IMR-90 (cell line): Measurements from ENCODE around the gene KMT2A. TPM values are rescaled to one million over a fixed set of nuclear protein-coding genes. Genes with fewer than 3 reads are reported as not detected.

Experiments used
- ATAC-seq: fragments of 200-7000 bp; cut with Tn5 transposase; 2 replicates; pipeline ENCODE4 v1.9.1; 2020; ENCODE audit warnings: low read depth, mild to moderate bottlenecking, moderate library complexity
- BruUV-seq: library from RNA; stranded (reverse); fragments of 400-500 nt; replicated peaks from 2 replicates; lab custom pipeline; 2021; lab: Mats Ljungman, UMichigan
- CTCF ChIA-PET: fragments of 300-600 bp; formaldehyde crosslinking; extraction: SDS; loops from one replicate; lab custom pipeline; 2021; ENCODE audit warnings: antibody characterized with exemption; lab: Yijun Ruan, JAX
- POLR2A ChIA-PET: fragments of 300-600 bp; sonication (Branson Sonifier 250); formaldehyde crosslinking; loops from one replicate; lab custom pipeline; 2022; ENCODE audit warnings: antibody characterized with exemption; ENCODE audit not compliant: unreplicated experiment; lab: Charles Lee
- DNase-seq: peaks from one replicate; pipeline ENCODE4 v3.0.0; 2013
- H2AFZ ChIP-seq: replicated peaks from 2 replicates; pipeline ENCODE3; 2013; ENCODE audit warnings: low read length, mild to moderate bottlenecking; ENCODE audit not compliant: poor library complexity
- H2AK5ac ChIP-seq: 2 replicates; pipeline ENCODE4 v1.6.1; 2013; ENCODE audit warnings: low read depth, low read length, inconsistent platforms
- H2AK9ac ChIP-seq: replicated peaks from 2 replicates; pipeline ENCODE3; 2013; ENCODE audit warnings: mild to moderate bottlenecking, low read depth, low read length, moderate library complexity; ENCODE audit not compliant: poor library complexity
- H2BK120ac ChIP-seq: 2 replicates; pipeline ENCODE4 v1.6.1; 2013; ENCODE audit warnings: low read depth, low read length, inconsistent platforms
- H2BK15ac ChIP-seq: 3 replicates; pipeline ENCODE4 v1.6.1; 2013; ENCODE audit warnings: low read depth, low read length, inconsistent platforms
- H2BK20ac ChIP-seq: 2 replicates; pipeline ENCODE4 v1.6.1; 2013; ENCODE audit warnings: low read depth, mild to moderate bottlenecking, inconsistent platforms, low read length, moderate library complexity
- H2BK5ac ChIP-seq: 2 replicates; pipeline ENCODE4 v1.6.1; 2013; ENCODE audit warnings: mild to moderate bottlenecking, low read depth, low read length, inconsistent platforms; ENCODE audit not compliant: poor library complexity, severe bottlenecking
- H3K14ac ChIP-seq: replicated peaks from 2 replicates; pipeline ENCODE4 v1.6.1; 2013; ENCODE audit warnings: low read depth, low read length, inconsistent platforms
- H3K18ac ChIP-seq: 2 replicates; pipeline ENCODE4 v1.6.1; 2013; ENCODE audit warnings: low read depth, low read length, control low read depth
- H3K23ac ChIP-seq: 2 replicates; pipeline ENCODE4 v1.6.1; 2013; ENCODE audit warnings: low read depth, low read length, inconsistent platforms
- H3K27ac ChIP-seq: 2 replicates; pipeline ENCODE4 v1.5.1; 2013; ENCODE audit warnings: mild to moderate bottlenecking, control low read depth, low read length; ENCODE audit not compliant: insufficient read depth
- H3K27me3 ChIP-seq: 2 replicates; pipeline ENCODE4 v1.6.1; 2013; ENCODE audit warnings: low read length; ENCODE audit not compliant: control insufficient read depth, insufficient read depth
- H3K36me3 ChIP-seq: 2 replicates; pipeline ENCODE4 v1.6.1; 2013; ENCODE audit warnings: low read length, mixed read lengths; ENCODE audit not compliant: control insufficient read depth, insufficient read depth
- H3K4ac ChIP-seq: 2 replicates; pipeline ENCODE4 v1.6.1; 2013; ENCODE audit warnings: low read depth, low read length, inconsistent platforms
- H3K4me1 ChIP-seq: 2 replicates; pipeline ENCODE4 v1.6.1; 2013; ENCODE audit warnings: low read length, mixed read lengths; ENCODE audit not compliant: control insufficient read depth, insufficient read depth
- H3K4me2 ChIP-seq: 2 replicates; pipeline ENCODE4 v1.6.1; 2013; ENCODE audit warnings: low read depth, mild to moderate bottlenecking, control low read depth, low read length, moderate library complexity
- H3K4me3 ChIP-seq: 2 replicates; pipeline ENCODE4 v1.5.1; 2013; ENCODE audit warnings: low read depth, mild to moderate bottlenecking, control low read depth, low read length, moderate library complexity; ENCODE audit not compliant: insufficient read depth
- H3K56ac ChIP-seq: 2 replicates; pipeline ENCODE4 v1.6.1; 2013; ENCODE audit warnings: low read length, inconsistent platforms; ENCODE audit not compliant: insufficient read depth; ENCODE audit errors: extremely low read depth
- H3K79me1 ChIP-seq, 2 experiments: 2 replicates each; pipeline ENCODE4 v1.6.1; 2013; ENCODE audit warnings: low read length in 2 of 2, inconsistent platforms in 1 of 2, low read depth in 1 of 2
- H3K9ac ChIP-seq: 2 replicates; pipeline ENCODE4 v1.6.1; 2013; ENCODE audit warnings: low read depth, low read length, control low read depth
- H3K9me1 ChIP-seq: 2 replicates; pipeline ENCODE4 v1.6.1; 2013; ENCODE audit warnings: low read length, inconsistent platforms; ENCODE audit not compliant: insufficient read depth
- H3K9me3 ChIP-seq: 2 replicates; pipeline ENCODE4 v1.6.1; 2013; ENCODE audit warnings: low read length; ENCODE audit not compliant: control insufficient read depth, insufficient read depth
- H4K20me1 ChIP-seq: 2 replicates; pipeline ENCODE4 v1.6.1; 2013; ENCODE audit warnings: low read length, inconsistent platforms; ENCODE audit not compliant: insufficient read depth
- H4K5ac ChIP-seq: 2 replicates; pipeline ENCODE4 v1.6.1; 2013; ENCODE audit warnings: mild to moderate bottlenecking, low read depth, low read length, control low read depth
- H4K8ac ChIP-seq, 2 experiments: 2 replicates each; pipeline ENCODE4 v1.6.1; 2013; ENCODE audit warnings: low read depth in 2 of 2, low read length in 2 of 2, control low read depth in 1 of 2, inconsistent platforms in 1 of 2
- H4K91ac ChIP-seq: 2 replicates; pipeline ENCODE4 v1.6.1; 2013; ENCODE audit warnings: low read depth, low read length, inconsistent platforms; ENCODE audit not compliant: insufficient read depth
- BHLHE40 ChIP-seq: fragments of 150-350 bp; IDR thresholded peaks from 2 replicates; pipeline ENCODE4 v1.6.1; 2016; ENCODE audit warnings: mild to moderate bottlenecking, low read depth, low read length
- CEBPB ChIP-seq: IDR thresholded peaks from 2 replicates; pipeline ENCODE4 v1.6.1; 2012; ENCODE audit warnings: low read depth, low read length, improper control_type of control experiment
- CHD1 ChIP-seq: IDR thresholded peaks from 2 replicates; pipeline ENCODE4 v1.6.1; 2012; ENCODE audit warnings: low read depth, low read length, improper control_type of control experiment
- CTCF ChIP-seq: conservative IDR thresholded peaks from 2 replicates; pipeline ENCODE4 v1.5.1; 2012; ENCODE audit warnings: mild to moderate bottlenecking, low read depth, low read length, improper control_type of control experiment
- ELK1 ChIP-seq: fragments of 150-350 bp; IDR thresholded peaks from 2 replicates; pipeline ENCODE4 v1.6.1; 2016; ENCODE audit warnings: low read depth, mild to moderate bottlenecking, low read length, moderate library complexity, borderline replicate concordance
- FOS ChIP-seq: fragments of 150-350 bp; IDR thresholded peaks from 2 replicates; pipeline ENCODE4 v1.6.1; 2016; ENCODE audit warnings: low read depth, low read length
- MAFK ChIP-seq: IDR thresholded peaks from 2 replicates; pipeline ENCODE4 v1.6.1; 2012; ENCODE audit warnings: low read depth, low read length, improper control_type of control experiment
- MAZ ChIP-seq: IDR thresholded peaks from 2 replicates; pipeline ENCODE4 v1.6.1; 2012; ENCODE audit warnings: low read depth, mild to moderate bottlenecking, low read length, improper control_type of control experiment, moderate library complexity, borderline replicate concordance
- MXI1 ChIP-seq: IDR thresholded peaks from 2 replicates; pipeline ENCODE4 v1.6.1; 2012; ENCODE audit warnings: low read depth, mild to moderate bottlenecking, low read length, moderate library complexity, borderline replicate concordance
- NFE2L2 ChIP-seq: fragments of 150-350 bp; IDR thresholded peaks from 2 replicates; pipeline ENCODE4 v1.6.1; 2016; ENCODE audit warnings: low read depth, mild to moderate bottlenecking, low read length
- POLR2A ChIP-seq: IDR thresholded peaks from 2 replicates; pipeline ENCODE4 v1.6.1; 2012; ENCODE audit warnings: mild to moderate bottlenecking, low read depth, low read length
- RAD21 ChIP-seq: IDR thresholded peaks from 2 replicates; pipeline ENCODE4 v1.6.1; 2012; ENCODE audit warnings: low read length, improper control_type of control experiment
- RCOR1 ChIP-seq: IDR thresholded peaks from 2 replicates; pipeline ENCODE4 v1.6.1; 2012; ENCODE audit warnings: mild to moderate bottlenecking, low read length, improper control_type of control experiment; ENCODE audit not compliant: insufficient replicate concordance
- RFX5 ChIP-seq: IDR thresholded peaks from 2 replicates; pipeline ENCODE4 v1.8.0; 2012; ENCODE audit warnings: low read depth, mild to moderate bottlenecking, low read length, moderate library complexity
- USF2 ChIP-seq: fragments of 150-350 bp; IDR thresholded peaks from 2 replicates; pipeline ENCODE4 v1.6.1; 2017; ENCODE audit warnings: mild to moderate bottlenecking, antibody characterized with exemption, low read length, low read depth
- WGBS, 2 experiments: methylation state at CpG; one replicate each; pipeline versions ENCODE4 v1.1.5 to v1.1.7; 2013; ENCODE audit warnings: missing lambda C conversion rate in 2 of 2; ENCODE audit not compliant: insufficient read length in 1 of 2; ENCODE audit errors: extremely low coverage in 2 of 2; 5-methylcytosine and 5-hydroxymethylcytosine counted together
- dilution Hi-C: fragments of 300-500 bp; cut with HindIII; formaldehyde crosslinking; loops from one replicate; pipeline ENCODE4 v1.14.3; 2018; ENCODE audit warnings: low sequenced_read_pairs; ENCODE audit not compliant: unreplicated experiment
- in situ Hi-C: fragments of 300-500 bp; cut with MboI; formaldehyde crosslinking; loops from 3 replicates; pipeline ENCODE4 v1.14.3; 2019; ENCODE audit warnings: low sequenced_read_pairs, inconsistent platforms, mixed read lengths
- intact Hi-C: fragments of 100-400 bp; cut with micrococcal nuclease; formaldehyde crosslinking; loops from 2 replicates; pipeline ENCODE4 v1.10.0; 2022
- polyA plus RNA-seq, 3 experiments: library from polyadenylated mRNA; depleted of rRNA; stranded (reverse); fragments of >200 nt; gene quantifications; 2 replicates each; pipeline ENCODE4 v1.2.3, GENCODE V29; 2012; ENCODE audit warnings: low replicate concordance in 1 of 3
- total RNA-seq: library from RNA; depleted of rRNA; stranded (reverse); fragments of >200 nt; gene quantifications from 2 replicates; pipeline ENCODE4 v1.2.3, GENCODE V29; 2012

Gene KMT2A
- total and polyA plus RNA-seq, 2 of the 4 experiments (the other 2 are of a cell fraction) = 18.2 to 21.1 TPM

GRCh38 chr11:118410055-118410745, 26.1 kb upstream of the KMT2A start:
- dilution Hi-C loops = no loop called here
- intact Hi-C loops = no loop called here
- no peak overlapping the region for H2BK15ac ChIP-seq
- H3K4me2 ChIP-seq = no peak overlapping the region
- no peak overlapping the region for H2BK5ac ChIP-seq
- H3K18ac ChIP-seq = no peak overlapping the region
- WGBS, 2 experiments = 100% methylated on average over 1 of the region's 7 CpGs; no CpG with 5 or more reads in 1 of the 2 experiments
- H3K4me3 ChIP-seq = no peak overlapping the region
- H4K91ac ChIP-seq = no peak overlapping the region
- no peak overlapping the region for H3K4ac ChIP-seq
- H3K9me3 ChIP-seq = no peaks in the 10 kb centered on the region
- no peak overlapping the region for H4K5ac ChIP-seq
- ChIA-PET POLR2A (no interaction called here), CTCF (interaction anchor here (0.6 kb wide), 2 partner anchors 40 to 1714 kb away, joined by 5 read pairs; no protein-coding TSS in a partner anchor)
- H2AFZ ChIP-seq = no peak overlapping the region
- H3K36me3 ChIP-seq = peaks cover 17% of the 10 kb centered on the region
- H4K8ac ChIP-seq = no peak overlapping the region
- H2AK5ac ChIP-seq = no peak overlapping the region
- peaks cover 34 to 44% of the 10 kb centered on the region in 2 experiments for H3K79me1 ChIP-seq
- no peak overlapping the region for H3K9ac ChIP-seq
- no peak overlapping the region for H3K23ac ChIP-seq
- H2BK120ac ChIP-seq = no peak overlapping the region
- no peak overlapping the region for H3K14ac ChIP-seq
- no peak for DNase-seq
- H2BK20ac ChIP-seq = no peak overlapping the region
- H3K4me1 ChIP-seq = peaks cover 2% of the 10 kb centered on the region; the same call in 1 of the 2 replicates
- no peak overlapping the region for H2AK9ac ChIP-seq
- no peak overlapping the region for H3K56ac ChIP-seq
- in situ Hi-C loops = no loop called here
- peaks cover 10% of the 10 kb centered on the region; the same call in 1 of the 2 replicates for H4K20me1 ChIP-seq
- no peak for ATAC-seq
- H3K27me3 ChIP-seq = no peaks in the 10 kb centered on the region
- no peak overlapping the region for H3K27ac ChIP-seq
- no TSS peak for BruUV-seq
- H3K9me1 ChIP-seq = no peaks in the 10 kb centered on the region; the same call in 1 of the 2 replicates
- TF ChIP-seq CEBPB (no peak), MAFK (no peak), USF2 (no peak), MXI1 (no peak), RCOR1 (no peak), ELK1 (no peak), MAZ (no peak), FOS (no peak), NFE2L2 (no peak), CTCF (no peak), RFX5 (no peak), RAD21 (no peak), POLR2A (no peak), BHLHE40 (no peak), CHD1 (no peak)
